Muscle of back (tissue), 11 donors: ENCODE data around the gene PCDH12. TPM values are rescaled to one million over a fixed set of nuclear protein-coding genes. Genes with fewer than 3 reads are reported as not detected.

ENCODE experiments used
- DNase-seq, 3 donors: peaks; one replicate each; pipeline versions ENCODE4 v3.0.0 to v3.0.0-alpha.2; 2013
- polyA plus RNA-seq, 10 donors: library from polyadenylated mRNA; unstranded; fragments of 120-200 nt; gene quantifications; one replicate each; pipeline ENCODE4 v1.2.1, GENCODE V29; 2013; ENCODE audit not compliant: insufficient read length in 10 of 10

The PCDH12 gene
- polyA plus RNA-seq, 10 donors = 14.0 to 21.4 (median 17.6) TPM

GRCh38 chr5:141914199-141914743, 43.7 kb downstream of the PCDH12 start:
- peak; percentile 5 to 76 (median 27) for DNase-seq

GRCh38 chr5:141913560-141914198, 44.3 kb downstream of the PCDH12 start:
- DNase-seq = peak in 1 of 3 donors; percentile 42

DNA sequence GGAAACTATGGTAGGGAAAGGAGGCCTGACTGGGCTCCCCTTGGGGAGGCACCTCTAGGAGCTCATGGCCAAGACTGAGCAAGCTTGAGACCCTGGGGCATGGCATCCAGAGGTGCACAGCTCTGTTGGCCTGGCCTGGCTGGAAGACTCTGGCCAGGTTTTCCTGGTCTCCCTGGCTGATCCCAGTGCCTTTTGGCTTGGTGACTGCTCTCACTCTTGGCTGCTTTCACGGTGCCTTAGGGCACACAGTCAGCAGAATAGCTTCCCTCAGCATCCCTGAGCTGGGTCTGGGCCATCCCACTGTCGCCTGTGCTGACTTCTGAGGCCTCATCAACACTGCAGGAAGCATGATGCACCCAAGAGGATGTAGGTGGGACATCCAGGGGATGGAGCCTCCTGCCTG, 47.7 kb downstream of the PCDH12 start:
- no peak for DNase-seq

- DNase-seq = no peak
Observed at GRCh38 chr5:141909212-141909611, 48.8 kb downstream of the PCDH12 start.

- DNase-seq = no peak
Observed at GRCh38 chr5:141908796-141909195, 49.2 kb downstream of the PCDH12 start.

- DNase-seq = no peak
Observed at GRCh38 chr5:141906972-141907371, 51.0 kb downstream of the PCDH12 start.

DNA sequence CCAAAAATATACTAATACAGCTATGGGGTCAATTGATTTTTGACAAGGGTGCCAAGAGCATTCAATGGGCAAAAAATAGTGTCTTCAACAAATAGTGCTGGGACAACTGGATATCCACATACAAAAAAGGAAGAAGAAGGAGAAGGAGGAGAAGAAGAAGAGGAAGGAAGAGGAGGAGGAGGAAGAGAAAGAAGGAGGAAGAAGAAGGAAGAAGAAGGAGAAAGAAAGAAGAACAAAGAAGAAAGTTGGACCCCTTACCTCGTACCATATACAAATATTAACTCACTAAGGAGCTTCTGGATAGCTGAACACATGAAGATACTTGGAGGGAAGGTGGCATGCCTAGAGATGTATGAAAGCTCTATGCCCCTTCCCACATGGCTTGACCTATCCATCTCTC, 51.5 kb downstream of the PCDH12 start:
- DNase-seq = no peak

- no peak for DNase-seq
Observed at GRCh38 chr5:141904551-141904950, 53.5 kb downstream of the PCDH12 start.

- no peak for DNase-seq
Observed at GRCh38 chr5:141903261-141903660, 54.7 kb downstream of the PCDH12 start.

GRCh38 chr5:141902015-141902814, 55.8 kb downstream of the PCDH12 start:
- no peak for DNase-seq

- peak in 1 of 3 donors; percentile 22 for DNase-seq
Observed at GRCh38 chr5:141898448-141899049, 59.5 kb downstream of the PCDH12 start.

GRCh38 chr5:141897425-141897824, 60.6 kb downstream of the PCDH12 start:
- no peak for DNase-seq

Other genes starting within 250 kb of the PCDH12 start
- gene PCDH1, start 79.8 kb downstream of the PCDH12 start, polyA plus RNA-seq = 10 to 100 TPM; 13.0 to 22.4 (median 15.3) TPM
- gene DELE1, start 34.3 kb downstream of the PCDH12 start, polyA plus RNA-seq = 100 to 1,000 TPM in 1 of 10 donors, 10 to 100 TPM in 9; 52.9 to 105 (median 85.3) TPM
- gene RNF14, start 10.9 kb upstream of the PCDH12 start, polyA plus RNA-seq = 10 to 100 TPM; 36.6 to 51.9 (median 41.0) TPM
- 10 to 100 TPM; 18.0 to 25.1 (median 22.9) TPM for gene GNPDA1, start 54.8 kb upstream of the PCDH12 start, polyA plus RNA-seq
- gene NDFIP1, start 150.6 kb upstream of the PCDH12 start, polyA plus RNA-seq = 10 to 100 TPM; 63.6 to 81.5 (median 67.6) TPM